ENCODE data around the gene VPS11. TPM values are rescaled to one million over a fixed set of nuclear protein-coding genes. Genes with fewer than 3 reads are reported as not detected.

The VPS11 gene
- total RNA-seq, 1 experiment from 2014 or later, result 20.2 TPM

GRCh38 chr11:119095066-119095880, 27.7 kb downstream of the VPS11 start (continued):
- TF ChIP-seq ARID4B (CRISPR knock-in tag; IDR thresholded peaks at IDR 0.05; ENCODE audit: borderline replicate concordance) (peak; percentile 99), ZNF532 (CRISPR knock-in tag; IDR thresholded peaks at IDR 0.05; ENCODE audit: borderline replicate concordance) (no peak), SMAD4 (CRISPR knock-in tag; IDR thresholded peaks at IDR 0.05) (0 out of 2 replicates have a peak, but pooled peaks have one; percentile 76), TEAD4 (CRISPR knock-in tag; IDR thresholded peaks at IDR 0.05) (peak; percentile 57), FOXJ3 (CRISPR knock-in tag; IDR thresholded peaks at IDR 0.05; ENCODE audit: borderline replicate concordance) (0 out of 2 replicates have a peak, but pooled peaks have one; percentile 84), NFYB (CRISPR knock-in tag; conservative IDR thresholded peaks at IDR 0.05; ENCODE audit: low read depth) (peak; percentile 85; the same call in 1 of the 2 replicates)

- ATAC-seq (no peak), DNase-seq (ENCODE audit: low spot score) (no peak)
- Mint-ChIP-seq H3K9me3 (no peaks in the 10 kb centered on the region), H3K27ac (no peak overlapping the region), H3K27me3 (ENCODE audit: low read depth) (no peaks in the 10 kb centered on the region), H3K36me3 (peaks cover 27% of the 10 kb centered on the region), H3K4me3 (peak overlapping the region; percentile 92; the same call in 1 of the 2 replicates), H3K4me1 (peaks cover 27% of the 10 kb centered on the region)
- CTCF ChIA-PET, result interaction anchor here (1.0 to 1.6 kb wide), 2 partner anchors 21 to 32 kb away, joined by 3 to 5 read pairs; partner anchors contain the start of genes HINFP and VPS11
- POLR2A ChIA-PET, result interaction anchor here (0.6 kb wide), 1 partner anchor 48 kb away, joined by 3 read pairs; no protein-coding TSS in a partner anchor
- TF ChIP-seq HMGA2 (CRISPR knock-in tag; IDR thresholded peaks at IDR 0.05), result no peak
Measured at GRCh38 chr11:119099711-119100110, 32.1 kb downstream of the VPS11 start.

GRCh38 chr11:119100246-119100970, 32.8 kb downstream of the VPS11 start:
- ChIA-PET POLR2A (no interaction called here), CTCF (interaction anchor here (0.6 kb wide), 2 partner anchors 15 to 44 kb away, joined by 3 read pairs; no protein-coding TSS in a partner anchor)
- H3K4me3 Mint-ChIP-seq, result peak overlapping the region; percentile 92
- no peaks in the 10 kb centered on the region for H3K27me3 Mint-ChIP-seq (ENCODE audit: low read depth)
- no peak for ATAC-seq
- peaks cover 27% of the 10 kb centered on the region for H3K4me1 Mint-ChIP-seq
- no peaks in the 10 kb centered on the region for H3K9me3 Mint-ChIP-seq
- peak overlapping the region; percentile 87 for H3K27ac Mint-ChIP-seq
- DNase-seq (ENCODE audit: low spot score), result no peak
- peaks cover 27% of the 10 kb centered on the region for H3K36me3 Mint-ChIP-seq
- TF ChIP-seq RELA (CRISPR knock-in tag; IDR thresholded peaks at IDR 0.05; ENCODE audit: borderline replicate concordance) (no peak), RORB (CRISPR knock-in tag; IDR thresholded peaks at IDR 0.05) (no peak), ZNF317 (CRISPR knock-in tag; IDR thresholded peaks at IDR 0.05; ENCODE audit: borderline replicate concordance, low read depth) (no peak), CDX4 (CRISPR knock-in tag; IDR thresholded peaks at IDR 0.05; ENCODE audit: borderline replicate concordance) (no peak), ZNF532 (CRISPR knock-in tag; IDR thresholded peaks at IDR 0.05; ENCODE audit: borderline replicate concordance) (no peak), TP53 (CRISPR knock-in tag; IDR thresholded peaks at IDR 0.05) (no peak), OVOL2 (CRISPR knock-in tag; IDR thresholded peaks at IDR 0.05; ENCODE audit: borderline replicate concordance) (no peak), KAT7 (CRISPR knock-in tag; IDR thresholded peaks at IDR 0.05; ENCODE audit: borderline replicate concordance) (no peak), USF2 (CRISPR knock-in tag; IDR thresholded peaks at IDR 0.05) (no peak)

Data from WTC11 (cell line).